Measurements from ENCODE around the gene ZBTB7C.

The ZBTB7C gene

DNA sequence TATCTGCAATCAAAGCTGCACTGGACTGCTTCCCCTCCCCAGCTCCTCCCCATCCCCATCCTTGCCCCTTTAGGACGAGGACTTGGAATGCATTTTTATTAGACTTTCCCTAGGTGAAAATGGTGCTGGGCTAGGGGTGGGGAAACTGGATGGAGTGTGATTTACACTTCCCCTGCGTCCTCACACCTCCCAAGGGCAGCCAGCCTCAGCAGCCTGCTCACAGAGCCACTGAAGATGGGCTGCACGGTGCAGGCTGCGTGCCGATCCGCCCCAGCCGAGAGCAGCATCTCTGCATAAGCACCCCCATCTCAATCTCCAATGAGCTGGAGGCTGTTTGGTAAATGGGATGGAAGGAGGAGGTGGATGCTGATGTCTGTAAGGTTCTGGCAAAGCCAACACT lies 87.6 kb downstream of the ZBTB7C start:
- no peak for TF ChIP-seq CTCF (IDR thresholded peaks at IDR 0.05)

GRCh38 chr18:48321121-48321520 lies 88.1 kb downstream of the ZBTB7C start:
- TF ChIP-seq CTCF (IDR thresholded peaks at IDR 0.05): no peak

DNA sequence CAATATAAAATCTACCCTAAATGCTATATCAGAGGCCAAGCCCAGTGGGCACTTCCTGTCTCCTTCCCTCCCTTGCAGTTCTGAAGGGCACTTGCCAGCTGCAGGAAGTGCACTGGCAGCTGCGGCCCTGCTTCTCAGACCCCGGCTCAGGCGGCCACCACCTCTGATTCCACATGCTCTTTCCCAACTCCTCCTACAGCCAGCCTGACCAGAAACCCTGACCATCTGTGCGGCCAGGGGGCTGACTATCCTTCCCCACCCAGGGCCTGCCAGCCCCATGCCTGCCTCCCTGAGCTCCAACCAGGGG lies 88.6 kb downstream of the ZBTB7C start:
- TF ChIP-seq CTCF (IDR thresholded peaks at IDR 0.05): no peak

DNA sequence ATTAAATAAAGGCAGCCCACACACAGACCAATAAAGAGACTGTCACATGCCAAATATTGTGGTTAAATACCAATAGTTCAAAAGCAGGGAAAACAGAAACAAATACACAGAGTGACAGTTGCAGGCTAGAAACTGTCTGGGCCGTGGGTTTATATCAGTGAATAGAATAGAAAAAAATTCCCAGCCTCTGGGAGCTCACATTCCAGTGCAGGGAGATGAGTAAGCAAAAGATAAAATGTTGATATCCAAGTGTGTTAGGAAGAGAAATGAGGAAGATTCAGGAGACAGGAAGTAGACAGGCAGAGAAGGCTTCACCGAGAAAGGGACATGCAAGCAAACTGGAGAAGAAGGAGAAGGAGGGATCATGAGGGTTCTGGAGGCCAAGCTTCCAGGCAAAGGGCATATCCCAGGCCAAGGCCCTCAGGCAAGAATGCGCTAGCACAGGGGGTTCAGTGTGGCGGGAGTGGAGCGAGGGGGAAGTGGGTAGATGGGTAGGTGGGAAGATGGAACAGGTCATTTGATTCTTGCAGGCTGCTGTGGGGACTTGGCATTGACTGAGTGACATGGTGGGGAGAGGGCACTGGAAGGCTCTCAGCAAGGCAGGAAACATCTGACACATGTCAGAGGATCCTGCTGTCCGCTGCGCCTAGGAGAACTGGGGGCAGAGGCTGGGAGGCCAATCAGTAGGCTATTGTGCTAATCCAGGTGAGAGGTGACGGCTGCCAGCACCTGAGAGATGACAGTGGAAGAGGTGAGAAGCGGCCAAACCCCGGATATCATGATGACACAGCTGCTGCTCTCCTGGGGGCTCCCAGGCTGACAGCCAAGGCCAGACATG lies 89.2 kb downstream of the ZBTB7C start:
- TF ChIP-seq CTCF (IDR thresholded peaks at IDR 0.05): no peak

DNA sequence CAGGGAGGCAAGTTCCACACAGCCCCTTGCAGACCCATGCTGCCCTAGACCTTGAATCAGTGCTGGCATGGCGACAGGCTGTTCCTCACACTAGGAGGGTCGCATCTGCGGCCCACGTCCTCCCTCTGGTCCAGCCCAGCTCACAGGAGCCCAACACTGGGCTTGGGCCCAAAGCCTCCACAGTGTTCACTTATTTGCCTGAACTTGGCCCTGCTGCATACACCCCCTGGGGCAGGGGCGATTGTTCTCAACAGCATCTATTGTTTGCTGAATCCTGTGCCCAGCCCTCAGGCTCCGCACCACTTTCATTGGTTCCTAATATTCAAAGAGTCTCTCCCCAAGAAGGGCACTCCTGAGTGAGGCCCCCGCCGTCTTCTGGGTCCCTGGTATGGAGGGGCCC lies 90.7 kb downstream of the ZBTB7C start:
- TF ChIP-seq CTCF (IDR thresholded peaks at IDR 0.05): no peak

DNA sequence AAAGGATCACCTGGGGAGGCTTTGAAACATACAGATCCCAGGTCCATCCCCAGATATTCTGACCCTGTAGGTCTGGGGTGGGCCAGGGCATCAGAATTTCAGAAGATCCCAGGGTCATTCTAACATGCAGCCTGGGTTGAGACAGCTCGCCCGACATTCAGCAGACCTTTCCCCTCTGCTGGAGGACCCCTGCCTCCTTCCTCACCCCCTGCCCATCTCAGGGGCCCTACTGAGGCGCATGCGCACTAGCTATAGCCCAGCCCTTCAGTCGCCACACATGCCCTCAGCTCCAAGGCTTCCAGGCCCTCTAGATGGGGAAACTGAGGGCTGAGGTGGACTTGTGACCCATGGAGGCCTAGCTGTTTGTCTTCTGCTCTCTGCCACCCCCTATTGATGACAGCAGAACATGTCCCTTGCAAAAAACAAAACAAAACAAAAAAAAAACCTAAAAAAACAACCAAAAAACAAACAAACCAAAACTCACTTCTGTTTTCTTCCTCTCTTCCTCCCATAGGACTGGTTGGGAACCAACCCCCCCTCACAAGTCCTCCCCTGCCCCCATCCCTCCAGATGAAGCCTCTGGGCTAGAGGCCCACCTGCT lies 91.3 kb downstream of the ZBTB7C start:
- TF ChIP-seq CTCF (IDR thresholded peaks at IDR 0.05): peak; percentile 41; the same call in 1 of the 2 replicates

DNA sequence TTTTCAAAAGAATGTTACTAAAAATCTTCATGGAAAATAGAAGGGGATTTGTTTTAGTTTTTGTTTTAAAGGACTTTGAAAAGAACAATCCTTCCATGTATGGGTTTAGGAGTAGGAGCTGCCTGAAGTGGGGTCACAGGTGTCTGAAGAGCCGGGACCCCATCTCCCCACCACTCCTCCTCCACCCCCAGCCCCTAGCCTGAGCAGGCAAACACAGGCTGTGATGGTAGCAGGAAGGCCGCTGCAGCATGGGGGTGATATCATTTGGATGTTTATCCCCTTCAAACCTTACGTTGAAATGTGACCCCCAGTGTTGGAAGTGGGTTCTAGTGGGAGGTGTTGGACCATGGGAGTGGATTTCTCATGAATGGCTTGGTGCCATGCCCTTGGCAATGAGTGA lies 93.0 kb downstream of the ZBTB7C start:
- TF ChIP-seq CTCF (IDR thresholded peaks at IDR 0.05): no peak

Data from LNCAP (cell line).